ENCODE measurements around the gene PCDH9.

GRCh38 chr13:66262330-66262729 is 967.8 kb downstream of the PCDH9 start:
- TF ChIP-seq CTCF (conservative IDR thresholded peaks at IDR 0.05 in 1 of 2, IDR thresholded peaks at IDR 0.05 in 1 of 2; ENCODE audit: extremely low read depth in 1 of 2, insufficient read depth in 1 of 2, low read depth in 1 of 2, low read length in 2 of 2), result no peak
- TF ChIP-seq EZH2 (IDR thresholded peaks at IDR 0.05; ENCODE audit: borderline replicate concordance, low read length), result no peak

All from mammary epithelial cell (primary cell).